DMS53 treated with DMSO at 0.1 percent for 48 hours (cell line): ENCODE measurements around the gene PIK3IP1.
"Not testable (repeated sequence)": the region's sequence is repeated elsewhere in the genome, so short reads cannot be mapped to it uniquely, and the experiment has no call there.

ENCODE experiments used
- DNase-seq: peaks from one replicate; lab custom pipeline; 2025; ENCODE audit not compliant: unreplicated experiment; lab: John Stamatoyannopoulos, UW

The PIK3IP1 gene

GRCh38 chr22:31250740-31251600 lies 41.3 kb downstream of the PIK3IP1 start:
- DNase-seq, result no peak

- no peak for DNase-seq
These were observed 43.0 kb downstream of the PIK3IP1 start for GRCh38 chr22:31248965-31249958.

DNA sequence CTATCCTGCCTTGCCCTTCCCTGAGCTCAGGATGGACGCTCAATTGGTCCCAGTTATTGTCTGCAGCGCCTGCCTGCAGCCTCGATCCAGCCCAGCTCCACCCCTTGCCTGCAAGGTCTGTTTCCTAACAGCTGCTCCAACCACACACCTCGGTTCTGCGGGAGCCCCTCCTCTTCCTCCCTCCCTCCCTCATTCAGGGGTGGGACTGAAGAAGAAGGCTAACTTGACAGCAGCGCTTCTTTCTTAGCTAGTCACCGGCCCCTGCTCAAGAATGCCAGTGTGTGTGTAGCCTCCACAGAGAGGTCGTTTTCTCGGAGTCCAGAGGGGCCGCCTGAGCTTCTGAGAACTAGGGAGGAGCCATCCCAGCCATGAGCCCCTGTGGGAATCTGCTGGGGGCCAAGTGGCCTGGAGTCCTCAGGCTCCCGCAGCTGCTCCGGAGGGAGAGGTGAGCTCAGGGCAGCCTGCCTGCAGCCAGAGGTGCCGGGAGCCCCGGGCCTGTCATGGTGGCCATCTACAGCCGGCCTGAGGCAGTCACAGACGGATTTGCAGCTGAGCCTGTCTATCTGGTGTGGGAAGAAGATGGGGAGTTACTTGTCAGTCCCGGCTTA lies 44.0 kb downstream of the PIK3IP1 start:
- no peak for DNase-seq

DNA sequence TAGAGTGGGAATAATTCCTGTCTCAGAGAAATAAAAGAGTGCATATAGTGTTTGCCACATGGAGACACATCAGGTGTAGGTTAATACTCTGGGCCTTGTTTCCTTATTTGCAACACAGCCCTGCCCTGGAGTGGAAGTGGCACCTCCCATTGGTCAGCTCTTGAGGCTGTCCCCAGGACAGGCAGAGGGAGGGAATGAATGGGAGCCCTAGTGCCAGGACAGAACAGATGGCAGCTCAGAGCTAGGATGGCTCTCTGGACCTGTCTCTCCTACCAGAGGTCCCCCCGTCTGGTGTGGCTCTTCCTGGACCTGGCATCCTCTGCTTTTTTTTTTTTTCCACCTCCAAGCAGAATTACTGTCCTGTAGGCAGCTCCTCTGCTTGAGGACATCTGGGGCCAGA lies 44.6 kb downstream of the PIK3IP1 start:
- DNase-seq, result no peak

DNA sequence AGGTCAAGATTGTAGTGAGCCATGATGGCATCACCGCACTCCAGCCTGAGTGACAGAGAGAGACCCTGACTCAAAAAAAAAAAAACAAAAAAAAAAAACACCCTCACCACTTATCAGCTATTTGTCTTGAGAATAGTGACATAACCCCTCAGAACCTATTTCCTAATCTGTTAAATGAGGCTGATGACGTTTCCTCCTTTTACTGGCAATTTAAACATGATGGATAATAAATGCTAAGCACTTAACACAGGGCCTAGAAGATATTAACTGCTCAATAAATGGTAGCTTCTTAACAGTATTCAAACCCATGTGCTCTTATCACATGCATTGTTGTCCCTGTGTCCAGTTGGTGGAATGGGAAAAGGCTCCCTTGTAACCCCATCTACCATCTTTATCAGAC lies 45.6 kb downstream of the PIK3IP1 start:
- no peak for DNase-seq

GRCh38 chr22:31245998-31246397 lies 46.3 kb downstream of the PIK3IP1 start:
- DNase-seq, result not testable (repeated sequence)

DNA sequence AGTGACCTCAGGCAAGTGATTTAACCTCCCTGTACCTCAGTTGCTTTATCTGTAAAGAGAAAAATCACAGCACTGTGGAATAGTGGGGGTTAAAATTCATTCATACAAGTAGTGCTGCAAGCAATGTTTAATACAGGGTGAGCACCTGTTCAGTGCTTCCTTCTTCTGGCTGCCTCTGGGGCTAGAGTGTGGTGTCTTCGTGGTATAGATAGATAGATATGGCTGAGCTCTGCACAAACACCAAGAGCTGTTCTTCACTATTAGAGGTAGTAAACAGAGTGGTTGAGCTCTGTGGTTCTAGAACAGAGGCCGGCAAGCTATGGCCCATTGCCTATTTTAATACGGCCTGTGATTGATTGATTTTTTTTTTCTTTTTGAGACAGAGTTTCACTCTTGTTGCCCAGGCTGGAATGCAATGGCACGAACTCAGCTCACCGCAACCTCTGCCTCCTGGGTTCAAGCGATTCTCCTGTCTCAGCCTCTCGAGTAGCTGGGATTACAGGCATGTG lies 47.3 kb downstream of the PIK3IP1 start:
- DNase-seq, result no peak

DNA sequence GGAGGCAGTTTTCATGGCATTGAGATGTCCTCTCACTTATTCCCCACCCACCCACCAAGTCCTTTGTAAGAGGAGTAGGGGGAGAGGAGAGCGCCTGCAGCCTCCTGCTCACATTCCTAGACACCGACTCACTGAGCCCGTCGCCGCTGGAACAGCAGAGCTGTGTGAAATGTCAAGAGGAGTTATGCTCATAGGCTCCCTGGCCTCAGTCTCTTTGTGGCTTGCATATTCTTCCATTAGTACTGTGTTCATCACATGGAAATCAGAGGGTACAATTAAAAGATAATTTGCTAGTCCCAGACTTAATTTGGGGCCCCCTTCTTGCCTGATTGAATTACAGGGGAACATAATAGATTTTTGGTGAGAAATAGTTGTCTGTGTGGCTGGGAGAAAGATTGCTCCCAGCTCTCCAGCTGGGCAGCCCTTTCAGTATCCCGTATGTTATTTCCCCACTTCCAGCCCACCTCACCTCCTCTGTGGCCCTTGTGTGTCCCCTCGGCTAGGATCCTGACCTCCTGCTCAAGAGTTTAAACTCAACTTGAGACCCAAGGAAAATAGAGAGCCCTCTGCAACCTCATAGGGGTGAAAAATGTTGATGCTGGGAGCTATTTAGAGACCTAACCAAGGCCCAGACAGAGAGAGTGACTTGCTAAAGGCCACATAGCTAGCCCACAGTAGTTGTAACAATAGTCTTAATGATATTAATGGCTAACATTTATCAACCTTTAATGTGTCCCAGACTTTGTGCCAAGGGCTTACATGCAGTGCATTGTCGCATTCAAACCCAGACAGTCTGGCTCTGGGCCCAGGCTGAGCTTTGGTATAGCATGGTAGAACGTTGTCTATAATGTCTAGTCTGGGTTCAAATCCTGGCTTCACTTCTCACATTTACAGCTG lies 48.0 kb downstream of the PIK3IP1 start:
- no peak for DNase-seq

DNA sequence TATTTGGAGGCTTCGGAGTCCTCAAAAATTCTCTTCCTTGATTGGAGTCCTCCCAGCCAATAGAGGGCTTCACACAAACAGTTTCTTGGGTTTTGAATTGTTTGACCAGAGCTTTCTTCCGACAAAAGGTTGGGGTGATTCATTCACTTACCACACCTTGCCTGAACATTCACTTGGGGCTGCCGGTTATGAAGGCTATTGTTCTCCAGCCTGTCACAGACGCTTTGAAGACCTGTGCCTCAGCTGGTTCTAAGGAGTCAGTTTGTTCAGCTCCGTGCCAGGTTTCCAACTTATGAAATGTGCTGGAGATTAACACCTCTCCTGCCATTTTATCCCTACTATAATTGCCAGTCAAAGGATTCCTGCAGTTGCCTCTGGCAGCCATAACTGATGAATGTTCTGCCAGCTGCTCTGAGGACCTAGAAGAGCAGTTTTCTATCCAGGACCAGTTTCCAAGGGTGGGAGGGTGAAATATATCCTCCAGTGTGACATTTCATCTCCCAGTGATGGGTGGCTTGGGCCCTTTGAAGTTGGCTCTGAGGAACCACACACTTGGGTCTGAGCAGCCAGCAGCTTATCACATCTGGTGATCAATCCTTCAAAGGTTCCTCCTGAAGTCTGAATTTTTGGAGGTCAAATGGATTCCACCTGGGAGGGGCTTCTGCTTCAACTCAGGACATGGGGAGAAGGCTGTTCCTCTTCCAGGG lies 48.8 kb downstream of the PIK3IP1 start:
- DNase-seq, result no peak

- no peak for DNase-seq
These were observed 50.4 kb downstream of the PIK3IP1 start for GRCh38 chr22:31241936-31242335.

DNA sequence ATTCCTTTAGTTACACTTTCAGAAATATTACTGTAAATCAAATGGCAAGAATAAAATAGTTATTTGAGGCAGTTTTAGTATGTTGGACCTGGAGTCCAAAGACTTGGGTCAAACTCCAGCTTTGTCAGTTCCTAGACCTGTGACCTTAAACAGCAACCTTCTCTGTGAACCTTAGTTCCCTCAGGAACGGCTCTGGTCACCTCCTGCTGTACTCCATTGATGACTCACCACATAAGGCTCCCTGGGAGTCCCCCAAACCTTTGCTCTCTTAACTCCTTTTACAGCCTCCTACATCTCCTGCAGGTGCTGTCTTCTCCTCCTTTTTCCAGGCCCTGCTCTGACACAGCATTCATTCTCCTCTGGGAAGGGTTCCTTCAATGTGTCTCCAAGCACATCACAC lies 51.1 kb downstream of the PIK3IP1 start:
- DNase-seq, result no peak

DNA sequence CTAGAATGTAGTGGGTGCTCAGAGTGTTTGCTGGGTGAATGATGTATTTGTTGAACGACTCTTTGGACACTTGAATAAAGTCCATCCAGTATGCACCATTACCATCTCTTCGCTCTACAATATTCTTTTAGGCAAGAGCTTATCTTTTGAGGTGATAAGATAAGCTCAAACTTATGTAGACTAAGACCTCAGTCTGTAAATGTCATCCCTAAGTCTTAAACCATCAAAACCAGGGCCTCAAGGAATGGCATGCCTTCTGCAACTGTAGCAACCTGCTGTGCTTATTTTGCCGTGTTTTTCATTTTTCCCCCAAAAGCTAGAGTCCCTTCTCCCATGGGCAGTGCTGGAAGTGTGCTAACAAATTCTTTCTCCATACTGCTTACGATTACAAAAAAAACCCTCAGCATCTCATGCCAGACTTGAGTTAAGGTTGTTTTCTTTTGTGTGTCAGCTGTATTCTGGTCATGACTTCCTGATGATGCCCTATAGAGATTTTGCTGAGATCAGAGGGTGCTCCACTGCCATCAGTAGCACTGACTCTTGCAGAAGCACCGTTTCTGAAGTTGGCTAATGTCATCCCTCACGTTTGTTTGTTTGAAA lies 52.4 kb downstream of the PIK3IP1 start:
- DNase-seq, result no peak

DNA sequence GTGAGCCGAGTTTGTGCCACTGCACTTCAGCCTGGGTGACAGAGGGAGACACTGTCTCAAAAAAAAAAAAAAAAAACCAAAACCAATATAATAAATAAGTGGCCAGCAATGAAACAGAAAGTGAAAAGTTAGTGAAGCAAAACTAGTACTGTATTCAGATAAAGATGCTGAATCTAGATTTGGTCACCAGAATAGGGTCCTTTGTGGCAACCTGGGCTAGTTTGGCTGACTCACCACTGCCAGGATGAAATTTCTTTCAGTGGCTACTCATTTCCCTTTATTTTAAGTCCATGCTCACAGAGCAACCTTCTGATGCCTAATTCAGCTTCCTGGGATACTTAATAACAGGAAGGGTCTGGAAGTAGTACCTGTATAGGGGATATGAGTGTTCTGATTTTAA lies 54.2 kb downstream of the PIK3IP1 start:
- no peak for DNase-seq

DNA sequence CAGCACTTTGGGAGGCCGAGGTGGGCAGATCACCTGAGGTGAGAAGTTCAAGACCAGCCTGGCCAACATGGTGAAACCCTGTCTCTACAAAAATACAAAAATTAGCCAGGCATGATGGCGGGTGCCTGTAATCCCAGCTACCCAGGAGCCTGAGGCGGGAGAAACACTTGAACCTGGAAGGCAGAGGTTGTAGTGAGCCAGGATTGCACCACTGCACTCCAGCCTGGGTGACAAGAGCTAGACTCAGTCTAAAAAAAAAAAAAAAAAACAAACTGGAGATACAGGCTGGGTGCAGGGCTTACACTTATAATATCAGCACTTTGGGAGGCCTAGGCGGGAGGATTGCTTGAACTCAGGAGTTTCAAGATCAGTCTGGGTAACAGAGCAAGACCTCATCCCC lies 56.2 kb downstream of the PIK3IP1 start:
- not testable (repeated sequence) for DNase-seq

GRCh38 chr22:31235081-31235480 lies 57.2 kb downstream of the PIK3IP1 start:
- no peak for DNase-seq

GRCh38 chr22:31233001-31233400 lies 59.3 kb downstream of the PIK3IP1 start:
- no peak for DNase-seq
